HG03025 (cell line): ENCODE data around the gene PIK3C2G.
"Not testable (repeated sequence)": the region's sequence is repeated elsewhere in the genome, so short reads cannot be mapped to it uniquely, and the experiment has no call there.

Experiments used
- ATAC-seq: cut with Tn5 transposase; IDR thresholded peaks from one replicate; pipeline ENCODE4 v1.9.1; 2021; ENCODE audit warnings: mild to moderate bottlenecking, moderate library complexity; ENCODE audit not compliant: unreplicated experiment, low FRiP score

The PIK3C2G gene

GRCh38 chr12:18454330-18454729 is 193.0 kb downstream of the PIK3C2G start:
- no peak for ATAC-seq

DNA sequence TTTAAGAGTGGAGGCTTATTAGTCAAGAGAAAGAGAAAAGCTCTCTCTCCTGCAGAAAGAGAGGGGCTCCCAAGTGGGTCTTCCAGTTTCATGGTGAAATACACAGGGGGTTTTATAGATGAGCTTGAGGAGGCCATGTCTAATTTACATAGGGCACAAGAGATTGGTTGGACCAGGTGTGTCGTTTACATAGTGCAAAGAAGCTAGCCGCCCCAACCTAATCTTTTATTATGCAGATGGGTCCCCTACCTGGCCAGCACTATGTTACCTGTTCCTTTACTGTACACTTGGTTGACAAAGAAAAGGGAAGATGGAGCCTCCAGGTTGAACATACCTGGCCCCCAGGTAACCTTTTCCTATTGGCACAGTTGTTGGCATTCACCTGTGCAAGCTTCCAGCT is 195.0 kb downstream of the PIK3C2G start:
- no peak for ATAC-seq

DNA sequence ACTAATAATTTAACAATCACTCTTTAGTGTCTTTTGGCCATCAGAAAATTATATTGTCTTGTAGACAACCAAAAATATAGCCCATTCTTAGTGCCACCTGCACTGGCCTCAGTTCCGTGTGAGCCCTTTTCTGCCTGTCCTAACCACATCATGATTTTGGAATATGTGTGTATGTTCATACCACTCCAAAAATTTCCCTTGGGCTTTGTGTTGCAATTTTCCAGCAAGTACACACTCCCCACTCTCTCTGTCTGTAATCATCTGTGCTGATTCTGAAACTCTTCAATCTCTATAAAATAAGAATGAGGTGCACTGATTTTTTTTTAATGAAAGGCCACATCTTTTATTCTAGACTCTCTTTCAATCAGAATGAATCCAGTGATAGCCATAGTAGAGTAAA is 196.0 kb downstream of the PIK3C2G start:
- ATAC-seq = no peak

DNA sequence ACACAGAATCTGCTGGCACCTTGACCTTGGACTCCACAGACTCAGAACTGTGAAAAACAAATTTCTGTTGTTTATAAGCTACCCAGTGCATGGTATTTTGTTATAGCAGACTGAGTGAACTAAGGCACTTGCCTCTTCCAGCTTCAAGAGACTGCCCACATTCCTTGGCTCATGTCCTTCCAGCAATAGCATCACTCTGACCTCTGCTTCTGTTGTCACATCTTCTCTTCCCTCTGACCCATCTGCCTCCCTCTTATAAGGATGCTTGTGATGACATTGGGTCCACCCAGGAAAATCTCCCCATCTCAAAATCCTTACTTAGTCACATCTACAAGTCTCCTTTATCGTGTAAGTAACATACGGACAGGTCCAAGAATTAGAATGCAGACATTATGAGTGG is 200.4 kb downstream of the PIK3C2G start:
- ATAC-seq = no peak

DNA sequence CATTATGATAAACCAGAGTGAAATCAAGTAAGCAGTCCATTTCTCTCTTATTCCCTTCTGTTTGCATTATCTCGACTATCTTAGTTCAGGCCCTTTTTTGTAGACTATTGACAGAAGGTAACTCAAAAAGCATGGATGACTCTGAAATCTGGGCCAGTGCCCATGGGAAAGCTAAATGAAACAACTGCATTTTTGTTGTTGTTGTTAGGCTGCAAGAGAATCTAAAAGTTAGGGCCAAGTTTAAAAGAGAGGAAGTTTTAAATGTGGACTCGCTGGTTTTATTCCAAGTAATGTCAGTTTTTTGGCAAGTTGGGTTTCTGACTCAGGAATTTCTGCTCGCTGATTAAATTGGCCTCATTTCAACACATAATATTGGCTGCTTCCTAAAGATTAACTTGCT is 201.1 kb downstream of the PIK3C2G start:
- ATAC-seq = no peak

- no peak for ATAC-seq
Measured at GRCh38 chr12:18467620-18468245, 206.4 kb downstream of the PIK3C2G start.

GRCh38 chr12:18468246-18469075 is 207.1 kb downstream of the PIK3C2G start:
- ATAC-seq = no peak

- no peak for ATAC-seq
Measured at GRCh38 chr12:18470251-18470650, 208.9 kb downstream of the PIK3C2G start.

DNA sequence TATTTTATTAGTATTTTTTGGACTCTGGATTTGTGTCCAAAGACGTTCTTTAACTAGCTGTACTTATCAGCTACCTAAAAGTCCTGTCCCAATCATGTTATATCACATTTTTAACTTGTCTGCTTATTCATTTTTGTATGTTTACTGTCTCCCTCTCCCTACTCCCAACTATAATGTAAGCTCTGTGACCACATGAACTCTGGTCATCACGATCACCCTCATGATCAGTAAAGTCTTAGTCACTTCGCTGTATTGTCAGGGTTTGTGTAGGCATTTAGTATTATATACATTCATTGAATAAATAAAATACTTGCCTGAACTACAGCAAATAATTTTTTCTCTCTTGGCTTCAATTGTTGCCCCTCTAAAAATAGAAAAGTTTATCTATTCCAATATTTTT is 211.0 kb downstream of the PIK3C2G start:
- ATAC-seq = no peak

- ATAC-seq = no peak
Measured at GRCh38 chr12:18472806-18473205, 211.5 kb downstream of the PIK3C2G start.

DNA sequence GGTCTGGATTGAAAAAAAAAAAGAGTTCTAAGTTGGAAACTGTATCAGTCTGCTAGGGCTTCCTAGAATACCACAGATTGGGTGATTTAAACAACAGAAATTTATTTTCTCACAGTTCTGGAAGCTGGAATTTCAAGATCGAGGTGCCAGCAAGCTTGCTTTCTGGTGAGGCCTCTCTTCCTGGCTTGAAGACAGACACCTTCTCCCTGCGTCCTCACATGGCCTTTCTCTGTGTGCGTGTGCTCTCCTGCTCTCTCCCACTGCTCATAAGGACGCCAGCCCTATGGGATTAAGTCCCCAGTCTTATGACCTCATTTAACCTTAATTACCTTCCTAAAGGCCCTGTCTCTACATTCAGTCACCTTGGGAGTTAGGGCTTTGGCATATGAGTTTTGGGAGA is 215.5 kb downstream of the PIK3C2G start:
- ATAC-seq = no peak

DNA sequence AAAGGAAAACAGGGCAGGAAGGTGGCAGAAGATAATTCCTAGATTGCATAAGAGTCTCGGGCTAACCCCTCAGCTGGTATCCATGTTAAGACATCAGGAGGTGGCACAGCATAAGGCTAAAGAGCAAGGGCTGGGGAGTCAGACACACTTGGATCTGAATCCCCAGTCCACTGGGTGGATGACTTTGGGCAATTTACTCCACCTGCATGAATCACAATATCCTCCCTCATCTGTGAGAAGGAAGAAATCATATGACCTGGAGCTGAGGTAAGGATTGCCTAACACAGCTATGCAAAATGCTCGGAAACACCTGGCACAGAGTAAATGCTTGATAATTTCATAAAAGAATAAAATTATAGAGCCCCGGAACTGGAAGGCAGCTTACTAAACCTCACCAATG is 217.9 kb downstream of the PIK3C2G start:
- no peak for ATAC-seq

DNA sequence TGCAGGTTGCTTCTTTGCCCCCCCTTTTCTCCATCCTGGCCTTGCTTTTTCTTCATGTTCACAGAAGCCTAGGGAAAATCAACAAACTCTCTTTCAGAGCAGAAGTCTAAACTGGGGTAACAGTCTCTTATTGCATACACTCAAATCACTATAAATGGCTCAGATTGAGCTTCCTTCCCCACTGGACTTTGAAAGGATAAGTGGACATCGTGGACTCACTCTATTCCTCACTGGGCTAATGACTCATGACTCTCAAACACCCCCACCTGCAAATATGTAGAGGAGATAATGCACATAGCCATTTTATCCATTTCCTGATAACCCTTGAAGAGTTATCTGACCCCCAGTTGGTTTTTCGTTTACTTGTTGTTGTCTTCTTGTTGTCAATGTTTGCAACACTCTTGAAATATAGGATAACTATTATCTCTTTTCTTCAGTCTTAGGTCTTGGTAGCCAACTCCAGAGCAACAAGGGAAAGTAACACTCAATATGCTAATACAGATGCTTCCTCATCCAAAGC is 221.3 kb downstream of the PIK3C2G start:
- ATAC-seq = no peak

- no peak for ATAC-seq
Measured at GRCh38 chr12:18483698-18484325, 222.5 kb downstream of the PIK3C2G start.

- no peak for ATAC-seq
Measured at GRCh38 chr12:18486036-18486435, 224.7 kb downstream of the PIK3C2G start.

DNA sequence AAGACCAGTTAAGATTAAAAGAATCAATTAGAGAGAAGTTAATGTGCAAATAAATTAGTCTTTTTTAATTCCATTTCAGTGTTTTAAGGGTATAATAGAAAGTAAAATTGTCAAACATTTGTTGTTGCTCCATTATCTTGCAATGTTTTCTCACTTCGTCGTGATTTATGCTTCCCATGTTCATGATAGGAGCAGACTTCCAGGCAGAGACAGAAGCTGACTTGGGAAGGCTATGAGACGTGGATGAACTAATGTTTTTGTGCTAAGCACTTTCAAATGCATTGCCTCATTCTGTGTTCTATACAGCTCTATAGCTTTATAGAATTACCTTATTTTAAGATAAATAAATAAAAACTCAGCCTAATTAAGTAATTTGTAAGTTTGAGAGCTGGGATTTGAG is 226.2 kb downstream of the PIK3C2G start:
- no peak for ATAC-seq

DNA sequence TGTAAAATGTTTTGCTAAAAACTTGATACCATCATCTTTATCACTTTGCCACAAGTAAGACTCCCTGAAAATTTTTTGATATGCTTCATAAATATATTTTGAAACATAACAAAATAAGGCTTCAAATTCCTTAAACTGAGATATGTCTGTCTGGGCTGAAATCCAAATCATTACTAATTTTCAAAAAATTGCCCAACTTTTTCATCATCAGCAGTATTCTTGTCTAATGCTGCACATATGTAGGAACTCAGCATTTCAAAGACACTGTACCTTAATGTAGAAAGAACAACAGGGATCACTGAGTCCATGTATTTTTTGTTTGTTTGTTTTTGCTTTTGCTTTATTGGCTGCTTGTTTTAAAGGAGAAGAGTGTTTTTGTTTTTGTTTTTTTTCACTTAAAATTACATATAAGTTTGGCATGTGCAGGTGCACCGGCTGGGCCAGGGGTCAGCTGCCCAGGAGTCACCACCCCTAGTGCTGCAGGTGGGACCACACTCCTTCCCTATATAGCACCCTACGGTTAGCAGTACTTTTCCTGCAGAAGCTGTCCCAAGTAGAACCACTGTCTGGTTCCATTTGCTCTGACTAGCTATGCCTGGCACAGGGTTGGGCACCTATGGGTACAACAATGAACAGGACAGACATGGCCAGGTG is 231.2 kb downstream of the PIK3C2G start:
- ATAC-seq = no peak

DNA sequence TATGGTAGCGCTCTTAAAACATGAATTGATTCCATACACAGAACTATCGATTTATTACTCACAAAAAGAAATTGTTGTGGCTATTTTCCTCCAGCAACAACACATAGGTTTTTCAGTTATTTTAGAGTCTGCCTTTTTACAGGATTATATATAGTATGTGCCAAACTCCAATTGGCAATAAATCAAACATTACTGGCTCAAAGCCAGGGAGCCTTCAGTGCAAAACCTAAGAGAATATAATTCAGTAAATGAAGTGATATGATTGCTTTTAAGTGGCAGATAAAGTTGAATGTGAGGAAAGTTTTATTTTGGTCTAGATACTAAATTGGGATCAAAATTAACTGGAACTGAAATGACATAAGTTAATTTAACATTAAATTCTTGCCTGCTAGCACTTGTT is 234.8 kb downstream of the PIK3C2G start:
- no peak for ATAC-seq

- ATAC-seq = not testable (repeated sequence)
Measured at GRCh38 chr12:18500160-18500574, 238.8 kb downstream of the PIK3C2G start.

GRCh38 chr12:18500736-18501135 is 239.4 kb downstream of the PIK3C2G start:
- ATAC-seq = not testable (repeated sequence)

DNA sequence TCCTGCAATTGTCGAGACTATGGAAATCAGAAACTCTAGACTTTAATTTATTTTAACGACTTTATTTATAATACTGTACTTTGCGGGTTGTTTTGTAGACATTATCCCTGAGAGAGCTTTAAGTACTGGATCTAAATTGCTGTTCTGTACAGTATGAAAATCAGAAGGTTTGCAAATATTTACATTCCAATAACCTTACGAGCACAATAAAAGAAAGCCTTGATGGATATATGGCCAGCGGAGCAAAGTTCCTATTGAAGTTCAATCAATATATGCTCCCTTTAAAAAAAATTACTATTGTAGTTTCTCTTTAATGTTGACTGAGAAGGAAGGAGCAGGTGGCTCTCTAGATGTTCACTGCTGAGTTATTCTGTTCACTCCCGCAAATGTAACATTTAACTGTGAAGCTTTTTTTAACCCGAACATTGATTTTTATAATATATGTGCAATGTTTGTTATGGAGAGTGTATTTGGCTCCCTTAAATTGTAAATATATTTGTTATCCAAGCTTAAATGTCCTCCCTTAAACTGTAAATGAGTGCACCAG is 241.2 kb downstream of the PIK3C2G start:
- ATAC-seq = no peak
